ENCODE data around the gene VIL1. TPM values are rescaled to one million over a fixed set of nuclear protein-coding genes. Genes with fewer than 3 reads are reported as not detected.

Gene VIL1
- total RNA-seq, 1 experiment from 2014 or later: 401 TPM

GRCh38 chr2:218452079-218452478 lies 33.2 kb downstream of the VIL1 start:
- no peak overlapping the region for H3K27ac Mint-ChIP-seq (ENCODE audit: unreplicated experiment)
- no peaks in the 10 kb centered on the region for H3K9me3 Mint-ChIP-seq (ENCODE audit: unreplicated experiment)
- Histone ChIP-seq H3K4me1 (peaks cover 30% of the 10 kb centered on the region), H3K36me3 (ENCODE audit: control insufficient read depth, insufficient read depth, low read length) (peaks cover 9% of the 10 kb centered on the region), H3K9me3 (no peaks in the 10 kb centered on the region), H3K4me3 (ENCODE audit: low read depth, low read length) (no peak overlapping the region), H3K27me3 (replicated peaks; ENCODE audit: control insufficient read depth, insufficient read depth, low read length) (no peaks in the 10 kb centered on the region)
- H3K4me1 Mint-ChIP-seq (ENCODE audit: low read depth, unreplicated experiment): peaks cover 27% of the 10 kb centered on the region
- H3K27me3 Mint-ChIP-seq (ENCODE audit: insufficient read depth, unreplicated experiment): no peaks in the 10 kb centered on the region
- BruUV-seq (replicated peaks): no TSS peak
- ChIA-PET POLR2A (interaction anchor here (1.5 kb wide), 1 partner anchor 33 kb away, joined by 6 read pairs; the partner anchor contains the start of gene VIL1), CTCF (no interaction called here)
- intact Hi-C loops (cut with micrococcal nuclease; ENCODE audit: unreplicated experiment): no loop called here
- no peak overlapping the region for H3K4me3 Mint-ChIP-seq (ENCODE audit: unreplicated experiment)
- no peak for TF ChIP-seq CTCF (IDR thresholded peaks at IDR 0.05; ENCODE audit: insufficient read depth in 1 of 2, low read depth in 1 of 2, low read length in 1 of 2, severe bottlenecking in 1 of 2, unreplicated experiment in 1 of 2)
- peaks cover 75% of the 10 kb centered on the region for H3K36me3 Mint-ChIP-seq (ENCODE audit: insufficient read depth, unreplicated experiment)
- DNase-seq: no peak

GRCh38 chr2:218456849-218457248 lies 37.9 kb downstream of the VIL1 start:
- H3K36me3 ChIP-seq (ENCODE audit: control insufficient read depth, insufficient read depth, low read length): peaks cover 1% of the 10 kb centered on the region
- Mint-ChIP-seq H3K4me3 (ENCODE audit: unreplicated experiment) (no peak overlapping the region), H3K4me1 (ENCODE audit: low read depth, unreplicated experiment) (peaks cover 8% of the 10 kb centered on the region), H3K9me3 (ENCODE audit: unreplicated experiment) (no peaks in the 10 kb centered on the region), H3K27ac (ENCODE audit: unreplicated experiment) (no peak overlapping the region), H3K27me3 (ENCODE audit: insufficient read depth, unreplicated experiment) (no peaks in the 10 kb centered on the region), H3K36me3 (ENCODE audit: insufficient read depth, unreplicated experiment) (peaks cover 57% of the 10 kb centered on the region)
- ChIA-PET CTCF (no interaction called here), POLR2A (no interaction called here)
- H3K9me3 ChIP-seq: no peaks in the 10 kb centered on the region
- H3K4me1 ChIP-seq: 0 out of 2 replicates have a peak, but pooled peaks cover 2% of the 10 kb centered on the region
- H3K4me3 ChIP-seq (ENCODE audit: low read depth, low read length): no peak overlapping the region
- H3K27me3 ChIP-seq (replicated peaks; ENCODE audit: control insufficient read depth, insufficient read depth, low read length): no peaks in the 10 kb centered on the region
- BruUV-seq (replicated peaks): no TSS peak
- no peak for DNase-seq
- no peak for TF ChIP-seq CTCF (IDR thresholded peaks at IDR 0.05; ENCODE audit: insufficient read depth in 1 of 2, low read depth in 1 of 2, low read length in 1 of 2, severe bottlenecking in 1 of 2, unreplicated experiment in 1 of 2)
- intact Hi-C loops (cut with micrococcal nuclease; ENCODE audit: unreplicated experiment): no loop called here

- ChIA-PET CTCF (interaction anchor here (0.6 kb wide), 1 partner anchor 229 kb away, joined by 3 read pairs; no protein-coding TSS in a partner anchor), POLR2A (no interaction called here)
- peaks cover 8% of the 10 kb centered on the region for H3K4me1 Mint-ChIP-seq (ENCODE audit: low read depth, unreplicated experiment)
- H3K4me3 ChIP-seq (ENCODE audit: low read depth, low read length): no peak overlapping the region
- DNase-seq: no peak
- TF ChIP-seq CTCF (IDR thresholded peaks at IDR 0.05; ENCODE audit: insufficient read depth in 1 of 2, low read depth in 1 of 2, low read length in 1 of 2, severe bottlenecking in 1 of 2, unreplicated experiment in 1 of 2): no peak
- no peak overlapping the region for H3K27ac Mint-ChIP-seq (ENCODE audit: unreplicated experiment)
- BruUV-seq (replicated peaks): no TSS peak
- H3K27me3 ChIP-seq (replicated peaks; ENCODE audit: control insufficient read depth, insufficient read depth, low read length): no peaks in the 10 kb centered on the region
- H3K4me1 ChIP-seq: no peaks in the 10 kb centered on the region
- peaks cover 3% of the 10 kb centered on the region for H3K36me3 ChIP-seq (ENCODE audit: control insufficient read depth, insufficient read depth, low read length)
- no peak overlapping the region for H3K4me3 Mint-ChIP-seq (ENCODE audit: unreplicated experiment)
- H3K9me3 Mint-ChIP-seq (ENCODE audit: unreplicated experiment): no peaks in the 10 kb centered on the region
- no peaks in the 10 kb centered on the region for H3K9me3 ChIP-seq
- H3K27me3 Mint-ChIP-seq (ENCODE audit: insufficient read depth, unreplicated experiment): no peaks in the 10 kb centered on the region
- peaks cover 64% of the 10 kb centered on the region for H3K36me3 Mint-ChIP-seq (ENCODE audit: insufficient read depth, unreplicated experiment)
- intact Hi-C loops (cut with micrococcal nuclease; ENCODE audit: unreplicated experiment): loop anchor here (2.0 kb wide), 1 partner anchor 14 kb away; no protein-coding TSS in a partner anchor
These were observed 39.7 kb downstream of the VIL1 start for GRCh38 chr2:218458598-218458997.

Measured in Caco-2 (cell line).